ENCODE data around the gene SCG3. TPM values are rescaled to one million over a fixed set of nuclear protein-coding genes. Genes with fewer than 3 reads are reported as not detected.

Gene SCG3
- total and polyA plus RNA-seq, 2 of the 13 experiments (the other 11 are each of a cell fraction or from before 2014, with no cell fraction given), result not detected

DNA sequence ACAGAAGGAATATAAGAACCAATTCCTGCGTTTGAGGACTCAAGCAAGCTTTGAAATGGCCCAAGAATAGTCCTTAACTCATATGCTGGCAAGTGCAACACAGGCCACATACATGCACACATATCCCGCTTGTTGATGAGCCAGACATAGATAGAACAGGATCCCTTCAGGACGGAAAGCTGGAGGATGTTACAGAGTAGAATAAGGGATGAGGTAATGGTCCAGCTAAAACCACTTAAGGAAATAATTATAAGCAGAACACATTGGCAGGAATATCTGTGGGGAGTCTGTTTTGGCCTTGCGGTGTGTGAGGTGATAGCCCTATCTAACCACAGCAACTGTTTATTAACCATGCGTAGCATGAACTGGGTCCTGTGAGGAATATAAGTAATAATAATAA lies 25.0 kb downstream of the SCG3 start:
- ChIA-PET POLR2A (no interaction called here), CTCF (ENCODE audit: low intra/inter-chr PET ratio, low total read pairs) (no interaction called here)
- FAIRE-seq, result no peak
- no peak overlapping the region for H3K4me2 ChIP-seq (ENCODE audit: low read depth, low read length)
- H2AFZ ChIP-seq (ENCODE audit: low read length), result no peak overlapping the region
- BruUV-seq (replicated peaks), result no TSS peak
- WGBS (ENCODE audit: low lambda C conversion rate), result 67% methylated on average over 5 of the region's 5 CpGs
- H3K36me3 ChIP-seq (replicated peaks in 1 of 2; ENCODE audit: control insufficient read depth in 1 of 2, insufficient read depth in 2 of 2, low read length in 2 of 2), result no peaks in the 10 kb centered on the region
- H3K4me1 ChIP-seq (ENCODE audit: insufficient read depth, low read length), result peaks cover 12% of the 10 kb centered on the region
- H3K9me3 ChIP-seq (ENCODE audit: low read length), result no peaks in the 10 kb centered on the region
- no peak overlapping the region for H3K9ac ChIP-seq (ENCODE audit: insufficient read depth, low read depth, low read length)
- intact Hi-C loops (cut with micrococcal nuclease; ENCODE audit: unreplicated experiment), result no loop called here
- TF ChIP-seq TCF12 (IDR thresholded peaks at IDR 0.05), result no peak
- no peak for TF ChIP-seq TCF12 (CRISPR knock-in tag; IDR thresholded peaks at IDR 0.05)
- TF ChIP-seq NFE2L1 (CRISPR knock-in tag; IDR thresholded peaks at IDR 0.05; ENCODE audit: borderline replicate concordance), result no peak
- TF ChIP-seq, protein P1, sequence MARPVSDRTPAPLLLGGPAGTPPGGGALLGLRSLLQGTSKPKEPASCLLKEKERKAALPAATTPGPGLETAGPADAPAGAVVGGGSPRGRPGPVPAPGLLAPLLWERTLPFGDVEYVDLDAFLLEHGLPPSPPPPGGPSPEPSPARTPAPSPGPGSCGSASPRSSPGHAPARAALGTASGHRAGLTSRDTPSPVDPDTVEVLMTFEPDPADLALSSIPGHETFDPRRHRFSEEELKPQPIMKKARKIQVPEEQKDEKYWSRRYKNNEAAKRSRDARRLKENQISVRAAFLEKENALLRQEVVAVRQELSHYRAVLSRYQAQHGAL (CRISPR knock-in tag; IDR thresholded peaks at IDR 0.05; ENCODE audit: not compliant biosample characterization), result no peak
- no peak for TF ChIP-seq NRL (CRISPR knock-in tag; IDR thresholded peaks at IDR 0.05; ENCODE audit: borderline replicate concordance)
- TF ChIP-seq HOXA3 (CRISPR knock-in tag; IDR thresholded peaks at IDR 0.05), result no peak
- no peak for TF ChIP-seq CHD4 (IDR thresholded peaks at IDR 0.05; ENCODE audit: borderline replicate concordance, low read length)
- TF ChIP-seq, protein P2, sequence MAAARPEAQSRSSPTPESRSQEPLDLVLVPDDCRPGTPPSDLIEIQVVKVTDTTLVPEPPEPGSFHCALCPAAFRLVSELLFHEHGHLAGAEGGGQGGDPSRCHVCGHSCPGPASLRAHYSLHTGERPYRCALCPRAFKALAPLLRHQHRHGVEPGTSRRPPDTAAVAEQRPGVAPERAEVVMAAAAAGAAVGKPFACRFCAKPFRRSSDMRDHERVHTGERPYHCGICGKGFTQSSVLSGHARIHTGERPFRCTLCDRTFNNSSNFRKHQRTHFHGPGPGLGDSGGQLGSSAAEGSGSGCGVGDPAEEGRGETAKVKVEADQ (CRISPR knock-in tag; IDR thresholded peaks at IDR 0.05; ENCODE audit: borderline replicate concordance), result no peak
- TF ChIP-seq SIX1 (CRISPR knock-in tag; IDR thresholded peaks at IDR 0.05; ENCODE audit: borderline replicate concordance), result no peak
- no peak for TF ChIP-seq MED13 (CRISPR knock-in tag; IDR thresholded peaks at IDR 0.05)
- no peak for TF ChIP-seq KDM1A (CRISPR knock-in tag; IDR thresholded peaks at IDR 0.05)
- no peak for TF ChIP-seq ZNF512 (CRISPR knock-in tag; IDR thresholded peaks at IDR 0.05)
- no peak for TF ChIP-seq ZNF432 (CRISPR knock-in tag; IDR thresholded peaks at IDR 0.05; ENCODE audit: borderline replicate concordance)
- H4K20me1 ChIP-seq (ENCODE audit: insufficient read depth, low read length), result no peaks in the 10 kb centered on the region
- in situ Hi-C loops (cut with HindIII; ENCODE audit: extremely low pct_ligation_motif_present, low pct_unique_long_range_greater_than_20kb), result no loop called here
- H3K27ac ChIP-seq (ENCODE audit: extremely low read length, insufficient read depth, low read length), result no peak overlapping the region
- no peaks in the 10 kb centered on the region for H3K27me3 ChIP-seq (ENCODE audit: control insufficient read depth in 1 of 2, insufficient read depth in 2 of 2, low read length in 2 of 2)
- no peak overlapping the region for H3K4me3 ChIP-seq (replicated peaks in 1 of 3; ENCODE audit: insufficient read depth in 1 of 3, low read depth in 2 of 3, low read length in 3 of 3)
- no peak for DNase-seq (ENCODE audit: low spot score)
- ATAC-seq, result no peak
- no peaks in the 10 kb centered on the region for H3K79me2 ChIP-seq (ENCODE audit: insufficient read depth, low read length)
